PC-9 (cell line): ENCODE measurements around the gene PGA3. TPM values are rescaled to one million over a fixed set of nuclear protein-coding genes. Genes with fewer than 3 reads are reported as not detected.
A peak's percentile ranks its signal among the peaks of the same experiment; 100 is the strongest.

Source experiments
- BruUV-seq: library from RNA; stranded (reverse); fragments of 400-500 nt; replicated peaks from 2 replicates; lab custom pipeline; 2021; lab: Mats Ljungman, UMichigan
- CTCF ChIA-PET: fragments of 300-600 bp; sonication (Branson Sonifier 250); formaldehyde crosslinking; loops from one replicate; lab custom pipeline; 2022; ENCODE audit warnings: antibody characterized with exemption; lab: Charles Lee
- POLR2A ChIA-PET: fragments of 300-600 bp; sonication (Branson Sonifier 250); formaldehyde crosslinking; loops from one replicate; lab custom pipeline; 2022; ENCODE audit warnings: antibody characterized with exemption; ENCODE audit not compliant: unreplicated experiment; lab: Charles Lee
- DNase-seq, 2 experiments: peaks; one replicate each; pipeline versions ENCODE4 v3.0.0 to v3.0.0-alpha.2; 2015 to 2022; ENCODE audit warnings: mixed read lengths in 1 of 2
- H2AFZ ChIP-seq: fragments of 200-600 bp; sonication (generic); 2 replicates; pipeline ENCODE4 v1.8.1; 2017; ENCODE audit warnings: antibody characterized with exemption
- H3F3A ChIP-seq: fragments of 200-600 bp; sonication (generic); 2 replicates; pipeline ENCODE4 v1.8.1; 2017; ENCODE audit warnings: antibody characterized with exemption, mild to moderate bottlenecking, low read depth; ENCODE audit not compliant: insufficient read depth
- H3K27ac ChIP-seq: fragments of 200-600 bp; sonication (generic); 2 replicates; pipeline ENCODE4 v1.6.1; 2016; ENCODE audit warnings: mixed run types
- H3K27me3 ChIP-seq: fragments of 200-600 bp; sonication (generic); 2 replicates; pipeline ENCODE4 v1.6.1; 2016; ENCODE audit warnings: low read depth, mixed run types; ENCODE audit not compliant: insufficient read depth
- H3K36me3 ChIP-seq: fragments of 200-600 bp; sonication (generic); 2 replicates; pipeline ENCODE4 v1.6.1; 2016; ENCODE audit warnings: low read depth, mixed run types
- H3K4me1 ChIP-seq: fragments of 200-600 bp; sonication (generic); replicated peaks from 2 replicates; pipeline ENCODE4 v1.6.1; 2016; ENCODE audit warnings: mixed run types; ENCODE audit not compliant: insufficient read depth
- H3K4me2 ChIP-seq: fragments of 200-600 bp; sonication (generic); 2 replicates; pipeline ENCODE4 v1.6.1; 2017; ENCODE audit warnings: mixed run types
- H3K4me3 ChIP-seq: fragments of 200-600 bp; sonication (generic); 2 replicates; pipeline ENCODE4 v1.6.1; 2016; ENCODE audit warnings: mixed run types
- H3K79me2 ChIP-seq: fragments of 200-600 bp; sonication (generic); 2 replicates; pipeline ENCODE4 v1.6.1; 2017; ENCODE audit warnings: low read depth, mixed run types
- H3K9me2 ChIP-seq: fragments of 200-600 bp; sonication (generic); 2 replicates; pipeline ENCODE4 v1.8.1; 2017; ENCODE audit warnings: mild to moderate bottlenecking; ENCODE audit not compliant: insufficient read depth
- H3K9me3 ChIP-seq: fragments of 200-600 bp; sonication (generic); 2 replicates; pipeline ENCODE4 v1.8.1; 2016; ENCODE audit warnings: low read depth; ENCODE audit not compliant: insufficient read depth
- H4K20me1 ChIP-seq: fragments of 200-600 bp; sonication (generic); 2 replicates; pipeline ENCODE4 v1.8.1; 2017; ENCODE audit not compliant: insufficient read depth
- CTCF ChIP-seq: fragments of 200-600 bp; sonication (generic); conservative IDR thresholded peaks from 2 replicates; pipeline ENCODE4 v1.6.1; 2017; ENCODE audit warnings: mixed run types, antibody characterized with exemption, mild to moderate bottlenecking, moderate library complexity
- EZH2 ChIP-seq: fragments of 200-600 bp; sonication (generic); IDR thresholded peaks from 2 replicates; pipeline ENCODE4 v1.8.0; 2017; ENCODE audit warnings: antibody characterized with exemption, low read depth
- intact Hi-C: fragments of 100-400 bp; cut with micrococcal nuclease; formaldehyde crosslinking; loops from one replicate; pipeline ENCODE4 v1.10.0; 2022; ENCODE audit not compliant: unreplicated experiment
- total RNA-seq: library from RNA; stranded (reverse); gene quantifications from 2 replicates; pipeline ENCODE4 v1.2.3, GENCODE V29; 2021

PGA3 gene
- total RNA-seq, 1 experiment from 2014 or later = not detected

DNA sequence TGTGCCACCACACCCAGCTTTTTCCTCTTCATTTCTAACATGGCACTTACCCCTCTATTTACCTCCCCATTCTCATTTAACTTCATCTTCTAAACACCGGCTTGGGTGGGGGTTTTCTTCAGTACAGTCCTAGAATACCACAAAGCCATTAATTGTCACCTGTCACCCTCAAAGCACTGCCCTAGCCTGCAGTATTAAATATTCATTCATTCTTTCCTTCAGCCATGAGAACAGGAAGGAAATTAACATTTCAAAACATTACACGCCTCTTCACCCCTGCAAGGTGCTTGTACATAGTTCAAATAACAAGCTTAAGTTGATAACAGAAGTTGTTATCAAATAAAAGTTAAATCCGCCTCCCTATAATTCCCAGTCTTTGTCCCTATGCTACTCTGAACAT is 31.4 kb upstream of the PGA3 start:
- intact Hi-C loops = loop anchor here (2.0 to 5.0 kb wide), 2 partner anchors 275 to 397 kb away; no protein-coding TSS in a partner anchor
- Histone ChIP-seq H3K4me2 (no peak overlapping the region), H3K4me3 (no peak overlapping the region), H3K4me1 (no peaks in the 10 kb centered on the region), H2AFZ (no peak overlapping the region), H3F3A (no peaks in the 10 kb centered on the region), H3K9me3 (no peaks in the 10 kb centered on the region), H3K27me3 (peaks cover 24% of the 10 kb centered on the region), H3K79me2 (no peaks in the 10 kb centered on the region), H3K27ac (no peak overlapping the region), H3K9me2 (no peaks in the 10 kb centered on the region), H3K36me3 (no peaks in the 10 kb centered on the region), H4K20me1 (no peaks in the 10 kb centered on the region)
- ChIA-PET CTCF (no interaction called here), POLR2A (no interaction called here)
- no peak for DNase-seq
- BruUV-seq = no TSS peak
- no peak for TF ChIP-seq CTCF
- TF ChIP-seq EZH2 = no peak

DNA sequence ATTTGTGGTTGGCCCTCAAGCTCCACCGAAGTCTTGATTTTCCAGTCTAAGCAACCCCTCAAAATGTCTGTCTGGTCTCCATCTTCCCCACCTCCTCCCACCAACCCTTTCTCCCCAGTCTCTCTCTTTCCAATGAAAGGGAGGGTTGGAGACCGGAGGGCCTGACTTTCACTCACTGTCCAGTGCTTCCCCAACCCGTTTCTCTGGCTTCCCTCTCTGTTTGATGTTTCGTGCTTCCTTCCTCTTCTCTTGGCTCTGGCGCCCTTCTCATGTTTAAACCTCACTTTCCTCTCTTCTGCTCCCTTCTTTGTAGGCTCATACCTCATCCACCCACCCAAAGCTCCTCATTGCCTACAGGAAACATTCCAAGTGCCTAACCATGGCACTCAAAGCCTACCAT is 31.0 kb upstream of the PGA3 start:
- H3K79me2 ChIP-seq = no peaks in the 10 kb centered on the region
- no peaks in the 10 kb centered on the region for H3K9me3 ChIP-seq
- H3K36me3 ChIP-seq = no peaks in the 10 kb centered on the region
- no peak overlapping the region for H3K4me3 ChIP-seq
- CTCF ChIA-PET = no interaction called here
- H3K27me3 ChIP-seq = peaks cover 24% of the 10 kb centered on the region
- H3K9me2 ChIP-seq = no peaks in the 10 kb centered on the region
- TF ChIP-seq CTCF (no peak), EZH2 (no peak)
- BruUV-seq = no TSS peak
- H3K4me1 ChIP-seq = no peaks in the 10 kb centered on the region
- H2AFZ ChIP-seq = no peak overlapping the region
- no peak overlapping the region for H3K4me2 ChIP-seq
- intact Hi-C loops = loop anchor here (2.0 to 5.0 kb wide), 2 partner anchors 275 to 398 kb away; no protein-coding TSS in a partner anchor
- H3K27ac ChIP-seq = no peak overlapping the region
- DNase-seq = no peak
- POLR2A ChIA-PET = no interaction called here
- no peaks in the 10 kb centered on the region for H4K20me1 ChIP-seq
- no peaks in the 10 kb centered on the region for H3F3A ChIP-seq

DNA sequence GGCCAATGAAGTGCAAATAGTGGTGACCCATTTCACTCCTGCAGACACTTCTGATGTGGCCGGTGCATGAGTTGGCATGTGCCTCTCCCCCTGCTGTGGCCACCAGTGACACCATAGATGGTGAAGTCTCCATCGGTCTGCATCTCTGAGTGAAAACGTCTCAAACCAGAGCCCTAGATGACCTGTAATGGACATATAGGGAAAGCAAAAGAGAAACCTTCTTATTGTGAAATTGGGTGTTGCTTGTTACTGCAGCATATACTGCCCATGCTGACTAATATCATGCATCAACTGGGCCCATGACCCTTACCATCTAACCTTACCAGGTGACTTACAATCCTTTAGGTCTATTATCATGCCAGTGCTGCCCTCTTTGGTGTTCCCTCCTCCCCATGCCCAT is 30.4 kb upstream of the PGA3 start:
- H2AFZ ChIP-seq = no peak overlapping the region
- peaks cover 24% of the 10 kb centered on the region for H3K27me3 ChIP-seq
- intact Hi-C loops = loop anchor here (1.0 to 5.0 kb wide), 5 partner anchors 44 to 398 kb away; no protein-coding TSS in a partner anchor
- no peak overlapping the region for H3K4me3 ChIP-seq
- no peak overlapping the region for H3K27ac ChIP-seq
- no peaks in the 10 kb centered on the region for H3K9me3 ChIP-seq
- ChIA-PET POLR2A (no interaction called here), CTCF (no interaction called here)
- no peak for DNase-seq
- H3K4me1 ChIP-seq = no peaks in the 10 kb centered on the region
- no TSS peak for BruUV-seq
- H4K20me1 ChIP-seq = no peaks in the 10 kb centered on the region
- H3K36me3 ChIP-seq = no peaks in the 10 kb centered on the region
- H3K9me2 ChIP-seq = no peaks in the 10 kb centered on the region
- TF ChIP-seq EZH2 (no peak), CTCF (no peak)
- no peaks in the 10 kb centered on the region for H3F3A ChIP-seq
- no peaks in the 10 kb centered on the region for H3K79me2 ChIP-seq
- 0 out of 2 replicates have a peak overlapping the region, but pooled peaks have one; percentile 17 for H3K4me2 ChIP-seq
